H1 (cell line): ENCODE measurements around the gene RMND1. TPM values are rescaled to one million over a fixed set of nuclear protein-coding genes. Genes with fewer than 3 reads are reported as not detected.

Experiments
- CTCF ChIA-PET: fragments of 300-600 bp; sonication (Branson Sonifier 250); formaldehyde crosslinking; loops from one replicate; lab custom pipeline; 2021; ENCODE audit not compliant: partially characterized antibody; lab: Charles Lee
- POLR2A ChIA-PET: fragments of 300-600 bp; sonication (Branson Sonifier 250); formaldehyde crosslinking; loops from one replicate; lab custom pipeline; 2021; ENCODE audit warnings: inconsistent platforms; ENCODE audit not compliant: partially characterized antibody; lab: Charles Lee
- DNase-seq, 2 experiments: peaks; one replicate each; pipeline versions ENCODE4 v3.0.0 to v3.0.0-alpha.2; 2010 to 2022; ENCODE audit warnings: low spot score in 2 of 2, low read depth in 1 of 2, mixed read lengths in 1 of 2
- FAIRE-seq: peaks from 2 replicates; lab custom pipeline; 2011; peaks lifted over from hg19 to GRCh38; lab: Jason Lieb, UNC
- H2AFZ ChIP-seq: 2 replicates; pipeline ENCODE4 v1.8.1; 2012; ENCODE audit warnings: low read length, inconsistent platforms
- H2AK5ac ChIP-seq: 2 replicates; pipeline ENCODE4 v1.6.1; 2013; ENCODE audit warnings: low read depth, low read length
- H2BK120ac ChIP-seq: replicated peaks from 2 replicates; pipeline ENCODE3; 2013; ENCODE audit warnings: low read depth, low read length, inconsistent platforms
- H2BK12ac ChIP-seq: 2 replicates; pipeline ENCODE4 v1.6.1; 2013; ENCODE audit warnings: low read depth, low read length
- H2BK15ac ChIP-seq: 2 replicates; pipeline ENCODE4 v1.6.1; 2013; ENCODE audit warnings: low read length
- H2BK20ac ChIP-seq: 2 replicates; pipeline ENCODE4 v1.6.1; 2013; ENCODE audit warnings: low read length
- H2BK5ac ChIP-seq: 2 replicates; pipeline ENCODE4 v1.6.1; 2013; ENCODE audit warnings: low read depth, low read length
- H3K14ac ChIP-seq: 2 replicates; pipeline ENCODE4 v1.6.1; 2013; ENCODE audit warnings: inconsistent platforms; ENCODE audit not compliant: insufficient read length
- H3K18ac ChIP-seq: 2 replicates; pipeline ENCODE4 v1.6.1; 2013; ENCODE audit warnings: low read length; ENCODE audit errors: extremely low read depth
- H3K23ac ChIP-seq: 2 replicates; pipeline ENCODE4 v1.6.1; 2013; ENCODE audit warnings: inconsistent platforms; ENCODE audit not compliant: insufficient read length
- H3K23me2 ChIP-seq: 2 replicates; pipeline ENCODE4 v1.6.1; 2013; ENCODE audit warnings: low read depth, low read length
- H3K27ac ChIP-seq: 2 replicates; pipeline ENCODE4 v1.6.1; 2011; ENCODE audit warnings: low read depth, low read length, inconsistent platforms
- H3K27me3 ChIP-seq, 4 experiments: replicated peaks in 1 of 4; 1 replicate in 1 of 4; 2 replicates in 3 of 4; pipeline versions ENCODE4 v1.6.1 to v1.8.1; 2011 to 2013; ENCODE audit warnings: low read length in 3 of 4, mild to moderate bottlenecking in 3 of 4, inconsistent platforms in 2 of 4, mixed read lengths in 2 of 4, moderate library complexity in 1 of 4; ENCODE audit not compliant: control insufficient read depth in 3 of 4, insufficient read depth in 3 of 4; ENCODE audit errors: extremely low read depth in 1 of 4
- H3K36me3 ChIP-seq, 4 experiments: 2 replicates each; pipeline versions ENCODE4 v1.6.1 to v1.8.1; 2011 to 2013; ENCODE audit warnings: mild to moderate bottlenecking in 4 of 4, low read length in 3 of 4, moderate library complexity in 2 of 4, control low read depth in 1 of 4, inconsistent platforms in 1 of 4; ENCODE audit not compliant: insufficient read depth in 4 of 4, control insufficient read depth in 2 of 4
- H3K4ac ChIP-seq: replicated peaks from 2 replicates; pipeline ENCODE3; 2013; ENCODE audit warnings: low read length, low read depth, mixed read lengths, inconsistent platforms; ENCODE audit not compliant: insufficient read length
- H3K4me1 ChIP-seq, 4 experiments: replicated peaks in 1 of 4; 1 replicate in 1 of 4; 2 replicates in 3 of 4; pipeline versions ENCODE4 v1.6.1 to v1.8.1; 2011 to 2013; ENCODE audit warnings: low read length in 3 of 4, inconsistent platforms in 2 of 4, mixed read lengths in 1 of 4; ENCODE audit not compliant: insufficient read depth in 4 of 4, control insufficient read depth in 3 of 4
- H3K4me2 ChIP-seq, 2 experiments: 2 replicates each; pipeline versions ENCODE4 v1.6.1 to v1.8.1; 2011 to 2013; ENCODE audit warnings: low read depth in 2 of 2, low read length in 2 of 2, control low read depth in 1 of 2, inconsistent platforms in 1 of 2, mild to moderate bottlenecking in 1 of 2; ENCODE audit not compliant: insufficient read depth in 1 of 2
- H3K4me3 ChIP-seq, 4 experiments: fragments of 200-600, 300-600 bp in 1 of 4; sonication (generic), shearing (Covaris generic), sonication (Bioruptor Twin) in 1 of 4; 2 replicates each; pipeline versions ENCODE4 v1.5.1 to v1.8.1; 2011 to 2016; ENCODE audit warnings: low read length in 4 of 4, low read depth in 3 of 4, control low read depth in 2 of 4, inconsistent platforms in 2 of 4, mild to moderate bottlenecking in 2 of 4, mixed read lengths in 1 of 4, moderate library complexity in 1 of 4; ENCODE audit not compliant: insufficient read depth in 2 of 4; ENCODE audit errors: extremely low read depth in 1 of 4
- H3K56ac ChIP-seq: replicated peaks from 2 replicates; pipeline ENCODE3; 2013; ENCODE audit warnings: low read depth, mild to moderate bottlenecking, mixed read lengths, low read length, inconsistent platforms; ENCODE audit not compliant: insufficient read length
- H3K79me1 ChIP-seq: 2 replicates; pipeline ENCODE4 v1.6.1; 2013; ENCODE audit warnings: low read depth, low read length, control low read depth
- H3K79me2 ChIP-seq, 2 experiments: 2 replicates each; pipeline versions ENCODE4 v1.6.1 to v1.8.1; 2012 to 2013; ENCODE audit warnings: low read length in 2 of 2, mild to moderate bottlenecking in 2 of 2, inconsistent platforms in 1 of 2; ENCODE audit not compliant: insufficient read depth in 2 of 2, control insufficient read depth in 1 of 2
- H3K9ac ChIP-seq, 4 experiments: replicated peaks in 1 of 4; 1 replicate in 1 of 4; 2 replicates in 3 of 4; pipeline versions ENCODE4 v1.6.1 to v1.8.1; 2011 to 2013; ENCODE audit warnings: low read depth in 3 of 4, low read length in 3 of 4, control low read depth in 2 of 4, mild to moderate bottlenecking in 2 of 4, moderate library complexity in 2 of 4, inconsistent platforms in 1 of 4; ENCODE audit errors: extremely low read depth in 1 of 4
- H3K9me3 ChIP-seq, 2 experiments: 2 replicates each; pipeline versions ENCODE4 v1.6.1 to v1.8.1; 2012 to 2013; ENCODE audit warnings: mild to moderate bottlenecking in 2 of 2, moderate library complexity in 2 of 2, control low read depth in 1 of 2, inconsistent platforms in 1 of 2, low read depth in 1 of 2, low read length in 1 of 2, mixed read lengths in 1 of 2; ENCODE audit not compliant: insufficient read depth in 2 of 2
- H4K20me1 ChIP-seq, 2 experiments: replicated peaks in 1 of 2; 2 replicates each; pipeline versions ENCODE3 to v1.8.1; 2011 to 2013; ENCODE audit warnings: inconsistent platforms in 2 of 2, low read length in 2 of 2, mild to moderate bottlenecking in 1 of 2; ENCODE audit not compliant: insufficient read depth in 2 of 2, control insufficient read depth in 1 of 2
- H4K5ac ChIP-seq: 2 replicates; pipeline ENCODE4 v1.6.1; 2013; ENCODE audit warnings: low read length, low read depth, mixed read lengths, inconsistent platforms; ENCODE audit not compliant: insufficient read length
- H4K8ac ChIP-seq: 2 replicates; pipeline ENCODE4 v1.8.0; 2013; ENCODE audit warnings: mild to moderate bottlenecking, moderate library complexity, low read length, inconsistent platforms; ENCODE audit not compliant: insufficient read depth; ENCODE audit errors: extremely low read depth
- H4K91ac ChIP-seq: replicated peaks from 2 replicates; pipeline ENCODE3; 2013; ENCODE audit warnings: low read length, mixed read lengths, inconsistent platforms; ENCODE audit not compliant: insufficient read length
- HDAC6 ChIP-seq: IDR thresholded peaks from one replicate; pipeline ENCODE4 v1.7.1; 2012; ENCODE audit warnings: low read depth, mild to moderate bottlenecking, inconsistent platforms, low read length, moderate library complexity
- SIN3A ChIP-seq, 2 experiments: IDR thresholded peaks in 1 of 2; conservative IDR thresholded peaks in 1 of 2; 2 replicates each; pipeline ENCODE4 v1.6.1; 2011 to 2012; ENCODE audit warnings: low read length in 2 of 2, improper control_type of control experiment in 1 of 2, low read depth in 1 of 2, mild to moderate bottlenecking in 1 of 2
- SRF ChIP-seq: IDR thresholded peaks from 2 replicates; pipeline ENCODE4 v1.6.1; 2011; ENCODE audit warnings: mild to moderate bottlenecking, low read depth, low read length, moderate library complexity
- TBP ChIP-seq: IDR thresholded peaks from 2 replicates; pipeline ENCODE4 v1.6.1; 2011; ENCODE audit warnings: low read depth, low read length, improper control_type of control experiment
- WGBS, 2 experiments: shearing (Covaris generic) in 1 of 2; methylation state at CpG; one replicate each; pipeline versions ENCODE4 v1.1.6 to v1.1.7; 2013 to 2015; ENCODE audit warnings: low lambda C conversion rate in 2 of 2, mixed read lengths in 2 of 2, inconsistent platforms in 1 of 2, low coverage in 1 of 2, missing lambda C conversion rate in 1 of 2; ENCODE audit not compliant: insufficient replicate concordance in 2 of 2, insufficient coverage in 1 of 2, insufficient read length in 1 of 2; ENCODE audit errors: extremely low coverage in 1 of 2, missing lambda C conversion rate in 1 of 2; 5-methylcytosine and 5-hydroxymethylcytosine counted together
- polyA plus RNA-seq, 7 experiments: library from polyadenylated mRNA; depleted of rRNA in 3 of 7; stranded (reverse) in 5 of 7; unstranded in 2 of 7; fragments of >200 nt in 5 of 7; fragments of 200-250 nt in 2 of 7; gene quantifications; 1 replicate in 5 of 7; 2 replicates in 1 of 7; 4 replicates in 1 of 7; pipeline versions ENCODE4 v1.2.1 to v1.2.3, GENCODE V29; 2011 to 2013; ENCODE audit warnings: missing spikeins in 2 of 7, mixed read lengths in 2 of 7
- total RNA-seq: library from RNA; stranded (reverse); fragmentation: NEBNext Ultra II Directional; extraction: Animal tissue kit (Norgen Biotek cat#: 25700); gene quantifications from 2 replicates; pipeline ENCODE4 v1.2.1, GENCODE V29; 2021
- TF ChIP-seq, protein P1 (sequence below): IDR thresholded peaks from 2 replicates; pipeline ENCODE4 v1.6.1; 2012; ENCODE audit warnings: inconsistent platforms
- TF ChIP-seq, protein P2 (sequence below): IDR thresholded peaks from 2 replicates; pipeline ENCODE4 v1.6.1; 2011; ENCODE audit warnings: low read depth, mild to moderate bottlenecking, low read length; ENCODE audit not compliant: insufficient read depth
- TF ChIP-seq, protein P3 (sequence below): IDR thresholded peaks from 2 replicates; pipeline ENCODE4 v1.6.1; 2011; ENCODE audit warnings: low read length, improper control_type of control experiment

RMND1 gene
- total and polyA plus RNA-seq, 2 of the 8 experiments (the other 6 are each of a cell fraction or from before 2014, with no cell fraction given) = 7.3 to 21.9 TPM

DNA sequence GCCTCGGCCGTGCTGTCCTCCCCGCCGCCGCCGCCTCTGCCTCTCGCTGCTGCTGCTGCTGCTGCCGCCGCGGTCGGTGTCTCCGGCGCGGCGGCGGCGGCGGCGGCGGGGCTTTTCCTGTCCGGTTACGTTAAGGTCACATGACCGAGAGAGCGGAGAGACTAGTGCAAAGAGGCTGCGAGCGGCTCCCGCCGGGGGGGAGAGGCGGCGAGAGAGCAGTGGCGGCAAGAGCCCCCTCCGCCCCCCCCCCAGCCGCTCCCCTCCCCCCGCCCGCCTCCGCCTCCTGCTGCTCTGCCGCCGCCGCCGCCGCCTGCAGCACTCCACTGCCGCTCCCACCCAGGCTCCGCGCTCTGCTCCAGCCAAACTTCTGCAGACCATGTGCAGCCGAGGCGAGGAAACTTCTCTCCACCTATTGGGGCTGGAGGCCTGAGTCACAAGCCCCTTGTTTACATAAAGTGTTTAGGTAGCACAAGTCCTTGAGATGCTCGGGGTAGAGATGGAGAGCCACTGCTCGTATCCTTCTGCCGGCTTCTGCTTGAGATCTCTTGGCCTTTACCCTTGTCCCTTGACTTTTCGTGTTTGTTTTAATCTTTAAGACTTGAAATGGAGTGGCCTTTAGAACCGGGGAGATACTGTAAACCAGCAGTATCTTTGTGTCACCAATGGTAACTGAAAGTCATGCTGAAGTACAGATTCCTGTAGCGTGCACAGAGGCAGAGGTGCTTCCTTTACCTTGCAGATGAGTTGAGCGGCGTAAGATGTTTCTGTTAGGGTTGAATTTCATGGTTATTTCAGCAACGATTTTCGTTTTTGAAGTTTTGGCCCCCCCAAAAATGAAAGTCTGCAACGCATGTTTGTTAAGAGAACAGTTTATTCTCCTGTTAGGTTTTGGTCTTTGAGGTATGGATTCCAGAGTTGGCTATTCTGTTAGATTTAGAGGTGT, 60.2 kb downstream of the RMND1 start, which contains the start of gene ZBTB2:
ZBTB2 (minus strand) TSS at position 89 of the 943 bp plus-strand sequence. CDS start 17,922 bp downstream, outside the sequence.
- Histone ChIP-seq H2AFZ (no peak within 1 kb of the TSS), H4K5ac (peak within 1 kb of the TSS; percentile 73), H3K23ac (no peak within 1 kb of the TSS), H2BK12ac (peak within 1 kb of the TSS; percentile 19; the same call in 1 of the 2 replicates), H3K18ac (peak within 1 kb of the TSS; percentile 80), H4K8ac (peak within 1 kb of the TSS; percentile 98), H3K79me1 (no peaks in the 10 kb centered on the region), H3K36me3 (peaks cover 0 to 6% (median 0%) of the 10 kb centered on the region in 4 experiments; a peak in 3 of 8 replicates), H2BK5ac (peak within 1 kb of the TSS; percentile 91), H3K14ac (no peak within 1 kb of the TSS), H3K4me1 (peaks cover 0 to 9% (median 4%) of the 10 kb centered on the region in 4 experiments; a peak in 3 of 7 replicates), H3K27ac (peak within 1 kb of the TSS; percentile 97), H3K9ac (peak within 1 kb of the TSS; percentile 85 to 98 (median 93)), H3K4me2 (peak within 1 kb of the TSS; percentile 88 to 90), H3K4me3 (peak within 1 kb of the TSS; percentile 80 to 91 (median 85)), H3K79me2 (peaks cover 34 to 73% of the 10 kb centered on the region in 2 experiments), H3K56ac (peak within 1 kb of the TSS; percentile 71), H3K27me3 (no peaks in the 10 kb centered on the region), H2BK20ac (0 out of 2 replicates have a peak within 1 kb of the TSS, but pooled peaks have one; percentile 67), H4K20me1 (peaks cover 6 to 11% of the 10 kb centered on the region in 2 experiments), H3K23me2 (peaks cover 8% of the 10 kb centered on the region), H2BK15ac (no peak within 1 kb of the TSS), H4K91ac (peak within 1 kb of the TSS; percentile 86), H3K9me3 (no peaks in the 10 kb centered on the region), H3K4ac (peak within 1 kb of the TSS; percentile 93), H2BK120ac (no peak within 1 kb of the TSS), H2AK5ac (0 out of 2 replicates have a peak within 1 kb of the TSS, but pooled peaks have one; percentile 25)
- POLR2A ChIA-PET = interaction anchor here (0.6 to 3.9 kb wide), 6 partner anchors 9 to 875 kb away, joined by 3 to 31 read pairs (median 3); no protein-coding TSS in a partner anchor
- CTCF ChIA-PET = no interaction called here
- peak; percentile 41 to 71 for DNase-seq
- WGBS, 2 experiments = 1% methylated on average over 25 of the region's 57 CpGs; no CpG with 5 or more reads in 1 of the 2 experiments
- no peak for FAIRE-seq
- TF ChIP-seq, protein P1, sequence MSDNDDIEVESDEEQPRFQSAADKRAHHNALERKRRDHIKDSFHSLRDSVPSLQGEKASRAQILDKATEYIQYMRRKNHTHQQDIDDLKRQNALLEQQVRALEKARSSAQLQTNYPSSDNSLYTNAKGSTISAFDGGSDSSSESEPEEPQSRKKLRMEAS = peak; percentile 84
- no peak for TF ChIP-seq HDAC6
- TF ChIP-seq, protein P2, sequence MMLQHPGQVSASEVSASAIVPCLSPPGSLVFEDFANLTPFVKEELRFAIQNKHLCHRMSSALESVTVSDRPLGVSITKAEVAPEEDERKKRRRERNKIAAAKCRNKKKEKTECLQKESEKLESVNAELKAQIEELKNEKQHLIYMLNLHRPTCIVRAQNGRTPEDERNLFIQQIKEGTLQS = no peak
- 0 out of 2 replicates have a peak, but pooled peaks have one; percentile 16 for TF ChIP-seq TBP
- TF ChIP-seq SRF = no peak
- TF ChIP-seq, protein P3, sequence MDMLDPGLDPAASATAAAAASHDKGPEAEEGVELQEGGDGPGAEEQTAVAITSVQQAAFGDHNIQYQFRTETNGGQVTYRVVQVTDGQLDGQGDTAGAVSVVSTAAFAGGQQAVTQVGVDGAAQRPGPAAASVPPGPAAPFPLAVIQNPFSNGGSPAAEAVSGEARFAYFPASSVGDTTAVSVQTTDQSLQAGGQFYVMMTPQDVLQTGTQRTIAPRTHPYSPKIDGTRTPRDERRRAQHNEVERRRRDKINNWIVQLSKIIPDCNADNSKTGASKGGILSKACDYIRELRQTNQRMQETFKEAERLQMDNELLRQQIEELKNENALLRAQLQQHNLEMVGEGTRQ = peak; percentile 44; the same call in 1 of the 2 replicates
- TF ChIP-seq SIN3A (conservative IDR thresholded peaks at IDR 0.05 in 1 of 2, IDR thresholded peaks at IDR 0.05 in 1 of 2; ENCODE audit: low read depth in 1 of 2, low read length in 2 of 2) = peak; percentile 29 to 54; a peak in 2 of 4 replicates
